Measurements from ENCODE around the gene PCSK7.

DNA sequence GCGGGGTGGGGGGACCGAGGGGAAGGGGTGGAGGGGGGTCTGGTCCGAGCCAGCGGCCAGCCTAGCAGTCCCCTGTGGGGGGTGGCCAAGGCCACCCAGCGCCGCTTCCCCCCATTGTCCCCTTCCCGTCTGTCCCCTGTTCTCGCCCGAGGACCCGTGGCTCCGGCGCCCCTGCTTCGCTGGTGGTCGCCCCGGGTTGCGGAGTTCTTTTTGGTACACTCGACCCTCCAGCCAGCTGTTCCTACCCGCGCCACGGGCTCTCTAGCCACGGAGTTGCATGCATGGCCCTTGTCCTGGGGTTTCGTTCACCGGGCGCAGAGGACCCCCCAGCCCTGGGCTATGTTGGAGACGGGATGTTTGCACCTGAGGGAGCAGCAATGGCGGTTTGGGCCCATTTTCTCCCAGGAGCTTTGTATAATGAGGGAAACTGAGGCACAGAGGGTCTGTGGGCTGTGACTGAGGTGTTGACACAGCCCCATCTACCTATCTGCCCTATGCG lies 1.1 kb upstream of the PCSK7 start:
- TF ChIP-seq, protein P1, sequence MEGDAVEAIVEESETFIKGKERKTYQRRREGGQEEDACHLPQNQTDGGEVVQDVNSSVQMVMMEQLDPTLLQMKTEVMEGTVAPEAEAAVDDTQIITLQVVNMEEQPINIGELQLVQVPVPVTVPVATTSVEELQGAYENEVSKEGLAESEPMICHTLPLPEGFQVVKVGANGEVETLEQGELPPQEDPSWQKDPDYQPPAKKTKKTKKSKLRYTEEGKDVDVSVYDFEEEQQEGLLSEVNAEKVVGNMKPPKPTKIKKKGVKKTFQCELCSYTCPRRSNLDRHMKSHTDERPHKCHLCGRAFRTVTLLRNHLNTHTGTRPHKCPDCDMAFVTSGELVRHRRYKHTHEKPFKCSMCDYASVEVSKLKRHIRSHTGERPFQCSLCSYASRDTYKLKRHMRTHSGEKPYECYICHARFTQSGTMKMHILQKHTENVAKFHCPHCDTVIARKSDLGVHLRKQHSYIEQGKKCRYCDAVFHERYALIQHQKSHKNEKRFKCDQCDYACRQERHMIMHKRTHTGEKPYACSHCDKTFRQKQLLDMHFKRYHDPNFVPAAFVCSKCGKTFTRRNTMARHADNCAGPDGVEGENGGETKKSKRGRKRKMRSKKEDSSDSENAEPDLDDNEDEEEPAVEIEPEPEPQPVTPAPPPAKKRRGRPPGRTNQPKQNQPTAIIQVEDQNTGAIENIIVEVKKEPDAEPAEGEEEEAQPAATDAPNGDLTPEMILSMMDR (IDR thresholded peaks at IDR 0.05), result no peak
- TF ChIP-seq POLR2A (IDR thresholded peaks at IDR 0.05), result no peak
